Body of pancreas (tissue), 4 donors: ENCODE results near the gene GRID1.

Experiments used
- CTCF ChIP-seq, 7 experiments: fragments of 450-650 bp in 4 of 7; fragments of 200-600 bp in 3 of 7; sonication (generic) in 3 of 7; IDR thresholded peaks; one replicate each; pipeline ENCODE4 v1.5.1; 2016 to 2019; ENCODE audit warnings: antibody characterized with exemption in 7 of 7
- POLR2A ChIP-seq, 3 donors: fragments of 450-650 bp; IDR thresholded peaks; one replicate each; pipeline ENCODE4 v1.6.1; 2016; ENCODE audit warnings: antibody characterized with exemption in 3 of 3, mild to moderate bottlenecking in 2 of 3

- TF ChIP-seq CTCF (IDR thresholded peaks at IDR 0.05) (no peak), POLR2A (IDR thresholded peaks at IDR 0.05) (no peak)
Measured at GRCh38 chr10:86199041-86199440, 167.6 kb downstream of the GRID1 start.
